Hippocampal formation (tissue), 2 donors: ENCODE data around the gene FRY.

ENCODE experiments used
- DNase-seq, 2 donors: peaks; one replicate each; lab custom pipeline; 2025; lab: John Stamatoyannopoulos, UW

The FRY gene

GRCh38 chr13:32214071-32214470 lies 182.5 kb downstream of the FRY start:
- DNase-seq = no peak

GRCh38 chr13:32216281-32216680 lies 184.7 kb downstream of the FRY start:
- no peak for DNase-seq

- DNase-seq = no peak
Observed at GRCh38 chr13:32222046-32222676, 190.6 kb downstream of the FRY start.

GRCh38 chr13:32224916-32225315 lies 193.3 kb downstream of the FRY start:
- DNase-seq = no peak

GRCh38 chr13:32225481-32225931 lies 193.9 kb downstream of the FRY start:
- DNase-seq = no peak

GRCh38 chr13:32228330-32229041 lies 196.9 kb downstream of the FRY start:
- no peak for DNase-seq

GRCh38 chr13:32229443-32229842 lies 197.9 kb downstream of the FRY start:
- DNase-seq = peak in 1 of 2 donors; percentile 36

GRCh38 chr13:32232263-32232662 lies 200.7 kb downstream of the FRY start:
- DNase-seq = no peak

- no peak for DNase-seq
Observed at GRCh38 chr13:32233062-32233461, 201.5 kb downstream of the FRY start.

- DNase-seq = no peak
Observed at GRCh38 chr13:32234914-32235313, 203.3 kb downstream of the FRY start.

GRCh38 chr13:32237681-32238080 lies 206.1 kb downstream of the FRY start:
- DNase-seq = no peak

- no peak for DNase-seq
Observed at GRCh38 chr13:32243695-32244094, 212.1 kb downstream of the FRY start.

GRCh38 chr13:32245555-32245954 lies 214.0 kb downstream of the FRY start:
- DNase-seq = no peak

GRCh38 chr13:32246468-32246867 lies 214.9 kb downstream of the FRY start:
- no peak for DNase-seq

- no peak for DNase-seq
Observed at GRCh38 chr13:32247887-32248286, 216.3 kb downstream of the FRY start.

- no peak for DNase-seq
Observed at GRCh38 chr13:32248801-32249200, 217.2 kb downstream of the FRY start.

- no peak for DNase-seq
Observed at GRCh38 chr13:32252812-32253438, 221.4 kb downstream of the FRY start.

GRCh38 chr13:32253911-32254399 lies 222.4 kb downstream of the FRY start:
- DNase-seq = no peak

- no peak for DNase-seq
Observed at GRCh38 chr13:32254416-32254815, 222.8 kb downstream of the FRY start.

GRCh38 chr13:32254916-32255723 lies 223.5 kb downstream of the FRY start:
- DNase-seq = no peak

- no peak for DNase-seq
Observed at GRCh38 chr13:32255724-32256109, 224.1 kb downstream of the FRY start.

GRCh38 chr13:32256243-32256642 lies 224.7 kb downstream of the FRY start:
- no peak for DNase-seq
